ENCODE results near the gene PCDHGA2. TPM values are rescaled to one million over a fixed set of nuclear protein-coding genes. Genes with fewer than 3 reads are reported as not detected.

The PCDHGA2 gene
- total and polyA plus RNA-seq, 9 of the 15 experiments (the other 6 are each of a cell fraction or from before 2014, with no cell fraction given) = 0.07 to 0.27 (median 0.15) TPM; not detected in 2

DNA sequence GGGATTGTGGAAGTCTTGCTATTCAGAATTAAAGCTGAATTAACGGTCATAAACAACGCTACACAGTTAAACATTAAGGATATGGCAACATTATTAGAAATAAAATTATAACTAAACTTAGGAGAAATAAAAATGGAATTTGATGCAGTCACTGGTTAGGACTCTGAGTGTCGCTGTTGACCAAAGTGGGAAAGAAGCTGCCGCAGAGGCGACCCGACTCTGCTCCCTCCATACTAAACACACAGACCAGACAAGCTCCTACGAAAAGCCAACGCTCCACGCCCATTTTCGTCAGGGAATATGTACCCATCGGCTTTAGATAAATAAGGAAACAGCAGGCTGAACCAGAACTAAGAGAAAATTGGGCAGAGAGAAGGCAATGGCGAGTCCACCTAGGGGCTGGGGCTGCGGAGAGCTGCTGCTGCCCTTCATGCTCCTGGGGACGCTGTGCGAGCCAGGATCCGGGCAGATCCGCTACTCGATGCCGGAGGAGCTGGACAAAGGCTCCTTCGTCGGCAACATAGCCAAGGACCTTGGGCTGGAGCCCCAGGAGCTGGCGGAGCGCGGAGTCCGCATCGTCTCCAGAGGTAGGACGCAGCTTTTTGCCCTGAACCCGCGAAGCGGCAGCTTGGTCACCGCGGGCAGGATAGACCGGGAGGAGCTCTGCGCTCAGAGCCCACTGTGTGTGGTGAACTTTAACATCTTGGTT is 25.5 kb downstream of the PCDHGA2 start, which contains the start of gene PCDHGA5:
Gene PCDHGA5 (plus strand): TSS at position 211 of the 709 bp plus-strand sequence. CDS start 169 bp downstream, at position 380.
- 10% methylated on average over 34 of the region's 34 CpGs for WGBS (ENCODE audit: insufficient coverage, low coverage, missing lambda C conversion rate)
- no peak within 1 kb of the TSS for H2AFZ ChIP-seq (ENCODE audit: low read depth, low read length)
- peaks cover 13 to 36% of the 10 kb centered on the region in 2 experiments for H3K27me3 ChIP-seq (ENCODE audit: control insufficient read depth in 2 of 2, insufficient read depth in 2 of 2, low read length in 2 of 2)
- H3K9me1 ChIP-seq (ENCODE audit: control insufficient read depth, insufficient read depth, low read length) = no peaks in the 10 kb centered on the region
- intact Hi-C loops (cut with micrococcal nuclease) (no loop called here), in situ Hi-C loops (cut with MboI) (no loop called here)
- peak; percentile 49; the same call in 1 of the 3 replicates for ATAC-seq
- no peak for DNase-seq (ENCODE audit: extremely low read depth in 1 of 4, low spot score in 3 of 4)
- no peak for FAIRE-seq
- TF ChIP-seq ZZZ3 (IDR thresholded peaks at IDR 0.05) = no peak
- TF ChIP-seq ZNF239 (CRISPR knock-in tag; IDR thresholded peaks at IDR 0.05) = no peak
- no peak for TF ChIP-seq ZC3H11A (IDR thresholded peaks at IDR 0.05; ENCODE audit: low read depth, low read length)
- TF ChIP-seq, protein P1, sequence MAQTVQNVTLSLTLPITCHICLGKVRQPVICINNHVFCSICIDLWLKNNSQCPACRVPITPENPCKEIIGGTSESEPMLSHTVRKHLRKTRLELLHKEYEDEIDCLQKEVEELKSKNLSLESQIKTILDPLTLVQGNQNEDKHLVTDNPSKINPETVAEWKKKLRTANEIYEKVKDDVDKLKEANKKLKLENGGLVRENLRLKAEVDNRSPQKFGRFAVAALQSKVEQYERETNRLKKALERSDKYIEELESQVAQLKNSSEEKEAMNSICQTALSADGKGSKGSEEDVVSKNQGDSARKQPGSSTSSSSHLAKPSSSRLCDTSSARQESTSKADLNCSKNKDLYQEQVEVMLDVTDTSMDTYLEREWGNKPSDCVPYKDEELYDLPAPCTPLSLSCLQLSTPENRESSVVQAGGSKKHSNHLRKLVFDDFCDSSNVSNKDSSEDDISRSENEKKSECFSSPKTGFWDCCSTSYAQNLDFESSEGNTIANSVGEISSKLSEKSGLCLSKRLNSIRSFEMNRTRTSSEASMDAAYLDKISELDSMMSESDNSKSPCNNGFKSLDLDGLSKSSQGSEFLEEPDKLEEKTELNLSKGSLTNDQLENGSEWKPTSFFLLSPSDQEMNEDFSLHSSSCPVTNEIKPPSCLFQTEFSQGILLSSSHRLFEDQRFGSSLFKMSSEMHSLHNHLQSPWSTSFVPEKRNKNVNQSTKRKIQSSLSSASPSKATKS (CRISPR knock-in tag; IDR thresholded peaks at IDR 0.05) = no peak
- no peak for TF ChIP-seq DIDO1 (tag; IDR thresholded peaks at IDR 0.05; ENCODE audit: low read depth)
- no peak for TF ChIP-seq ZNF146 (CRISPR knock-in tag; IDR thresholded peaks at IDR 0.05; ENCODE audit: unreplicated experiment)
- TF ChIP-seq, protein P2, sequence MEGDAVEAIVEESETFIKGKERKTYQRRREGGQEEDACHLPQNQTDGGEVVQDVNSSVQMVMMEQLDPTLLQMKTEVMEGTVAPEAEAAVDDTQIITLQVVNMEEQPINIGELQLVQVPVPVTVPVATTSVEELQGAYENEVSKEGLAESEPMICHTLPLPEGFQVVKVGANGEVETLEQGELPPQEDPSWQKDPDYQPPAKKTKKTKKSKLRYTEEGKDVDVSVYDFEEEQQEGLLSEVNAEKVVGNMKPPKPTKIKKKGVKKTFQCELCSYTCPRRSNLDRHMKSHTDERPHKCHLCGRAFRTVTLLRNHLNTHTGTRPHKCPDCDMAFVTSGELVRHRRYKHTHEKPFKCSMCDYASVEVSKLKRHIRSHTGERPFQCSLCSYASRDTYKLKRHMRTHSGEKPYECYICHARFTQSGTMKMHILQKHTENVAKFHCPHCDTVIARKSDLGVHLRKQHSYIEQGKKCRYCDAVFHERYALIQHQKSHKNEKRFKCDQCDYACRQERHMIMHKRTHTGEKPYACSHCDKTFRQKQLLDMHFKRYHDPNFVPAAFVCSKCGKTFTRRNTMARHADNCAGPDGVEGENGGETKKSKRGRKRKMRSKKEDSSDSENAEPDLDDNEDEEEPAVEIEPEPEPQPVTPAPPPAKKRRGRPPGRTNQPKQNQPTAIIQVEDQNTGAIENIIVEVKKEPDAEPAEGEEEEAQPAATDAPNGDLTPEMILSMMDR (IDR thresholded peaks at IDR 0.05 in 2 of 3, conservative IDR thresholded peaks at IDR 0.05 in 1 of 3; ENCODE audit: insufficient read depth in 2 of 3, low read depth in 1 of 3, low read length in 3 of 3) = peak in 2 of 3 experiments; percentile 32 to 43; a peak in 3 of 6 replicates
- no peak within 1 kb of the TSS for H3K4me3 ChIP-seq
- ChIA-PET POLR2A (interaction anchor here (0.8 to 1.0 kb wide), 2 partner anchors 9 to 223 kb away, joined by 3 to 4 read pairs; no protein-coding TSS in a partner anchor), CTCF (ENCODE audit: low intra/inter-chr PET ratio) (no interaction called here)
- H3K79me2 ChIP-seq (ENCODE audit: control insufficient read depth, insufficient read depth, low read length) = no peaks in the 10 kb centered on the region
- no peaks in the 10 kb centered on the region; the same call in 1 of the 2 replicates for H3K9me3 ChIP-seq (replicated peaks; ENCODE audit: control insufficient read depth, insufficient read depth, low read depth, low read length)
- H3K27ac ChIP-seq (ENCODE audit: extremely low read depth, low read depth, low read length) = no peak within 1 kb of the TSS
- H3K4me2 ChIP-seq (ENCODE audit: insufficient read depth, low read length) = no peak within 1 kb of the TSS
- H3K36me3 ChIP-seq (ENCODE audit: control insufficient read depth, insufficient read depth, low read length) = no peaks in the 10 kb centered on the region
- H4K20me1 ChIP-seq (replicated peaks; ENCODE audit: control insufficient read depth, insufficient read depth, low read length) = no peaks in the 10 kb centered on the region
- no TSS peak for BruUV-seq (replicated peaks)
- H3K4me1 ChIP-seq (replicated peaks in 1 of 2; ENCODE audit: control insufficient read depth in 2 of 2, insufficient read depth in 2 of 2, low read length in 2 of 2) = peaks cover 0 to 12% of the 10 kb centered on the region in 2 experiments; a peak in 2 of 5 replicates
- H3K9ac ChIP-seq (ENCODE audit: insufficient read depth in 1 of 2, low read depth in 2 of 2, low read length in 2 of 2) = no peak within 1 kb of the TSS
